Measurements from ENCODE around the gene WDR7. TPM values are rescaled to one million over a fixed set of nuclear protein-coding genes. Genes with fewer than 3 reads are reported as not detected.

Gene WDR7
- total RNA-seq, 2 experiments from 2014 or later = 21.5 to 23.1 TPM

GRCh38 chr18:56853961-56854360 lies 202.8 kb downstream of the WDR7 start:
- Mint-ChIP-seq H3K27ac (no peak overlapping the region), H3K36me3 (ENCODE audit: low read depth) (peaks cover 5% of the 10 kb centered on the region), H3K9me3 (ENCODE audit: low read depth) (peaks cover 3% of the 10 kb centered on the region), H3K4me3 (no peak overlapping the region), H3K4me1 (no peaks in the 10 kb centered on the region), H3K27me3 (no peaks in the 10 kb centered on the region)
- POLR2A ChIA-PET = no interaction called here
- CTCF ChIA-PET = no interaction called here
- ATAC-seq (no peak), DNase-seq (no peak)
- intact Hi-C loops (cut with DNase I, micrococcal nuclease) = no loop called here

GRCh38 chr18:56861244-56861643 lies 210.1 kb downstream of the WDR7 start:
- ChIA-PET POLR2A (no interaction called here), CTCF (interaction anchor here (1.4 to 2.3 kb wide), 2 partner anchors 10 to 11 kb away, joined by 3 to 6 read pairs; no protein-coding TSS in a partner anchor)
- Mint-ChIP-seq H3K36me3 (ENCODE audit: low read depth) (no peaks in the 10 kb centered on the region), H3K27ac (no peak overlapping the region), H3K27me3 (no peaks in the 10 kb centered on the region), H3K4me3 (no peak overlapping the region), H3K4me1 (no peaks in the 10 kb centered on the region), H3K9me3 (ENCODE audit: low read depth) (no peaks in the 10 kb centered on the region)
- DNase-seq = no peak
- no peak for ATAC-seq
- intact Hi-C loops (cut with DNase I, micrococcal nuclease) = loop anchor here in 1 of 2 experiments (10.0 kb wide), 1 partner anchor 584 kb away; no protein-coding TSS in a partner anchor

GRCh38 chr18:56869189-56869777 lies 218.1 kb downstream of the WDR7 start:
- no peaks in the 10 kb centered on the region for H3K27me3 Mint-ChIP-seq
- ATAC-seq (no peak), DNase-seq (peak; percentile 11)
- intact Hi-C loops (cut with DNase I, micrococcal nuclease) = loop anchor here (2.0 to 10.0 kb wide), 3 partner anchors 570 to 693 kb away; no protein-coding TSS in a partner anchor
- CTCF ChIA-PET = interaction anchor here (1.0 to 1.8 kb wide), 14 partner anchors 9 to 576 kb away, joined by 3 to 5 read pairs (median 4); no protein-coding TSS in a partner anchor
- H3K4me3 Mint-ChIP-seq = no peak overlapping the region
- peaks cover 15% of the 10 kb centered on the region for H3K4me1 Mint-ChIP-seq
- H3K27ac Mint-ChIP-seq = no peak overlapping the region
- no peaks in the 10 kb centered on the region for H3K36me3 Mint-ChIP-seq (ENCODE audit: low read depth)
- H3K9me3 Mint-ChIP-seq (ENCODE audit: low read depth) = no peaks in the 10 kb centered on the region
- POLR2A ChIA-PET = no interaction called here

GRCh38 chr18:56870982-56871381 lies 219.8 kb downstream of the WDR7 start:
- DNase-seq (no peak), ATAC-seq (no peak)
- ChIA-PET CTCF (interaction anchor here (1.8 kb wide), 1 partner anchor 9 kb away, joined by 6 read pairs; no protein-coding TSS in a partner anchor), POLR2A (no interaction called here)
- Mint-ChIP-seq H3K4me1 (peaks cover 15% of the 10 kb centered on the region), H3K27me3 (no peaks in the 10 kb centered on the region), H3K9me3 (ENCODE audit: low read depth) (no peaks in the 10 kb centered on the region), H3K36me3 (ENCODE audit: low read depth) (no peaks in the 10 kb centered on the region), H3K4me3 (no peak overlapping the region), H3K27ac (no peak overlapping the region)
- intact Hi-C loops (cut with DNase I, micrococcal nuclease) = no loop called here

- H3K4me3 Mint-ChIP-seq = no peak overlapping the region
- H3K36me3 Mint-ChIP-seq (ENCODE audit: low read depth) = no peaks in the 10 kb centered on the region
- CTCF ChIA-PET = interaction anchor here (0.5 to 1.8 kb wide), 2 partner anchors 10 to 232 kb away, joined by 3 to 6 read pairs; no protein-coding TSS in a partner anchor
- intact Hi-C loops (cut with DNase I, micrococcal nuclease) = no loop called here
- ATAC-seq (no peak), DNase-seq (no peak)
- POLR2A ChIA-PET = no interaction called here
- no peak overlapping the region for H3K27ac Mint-ChIP-seq
- peaks cover 15% of the 10 kb centered on the region for H3K4me1 Mint-ChIP-seq
- no peaks in the 10 kb centered on the region for H3K9me3 Mint-ChIP-seq (ENCODE audit: low read depth)
- no peaks in the 10 kb centered on the region for H3K27me3 Mint-ChIP-seq
These were observed 221.0 kb downstream of the WDR7 start for GRCh38 chr18:56872140-56872539.

GRCh38 chr18:56873441-56874140 lies 222.4 kb downstream of the WDR7 start:
- H3K27me3 Mint-ChIP-seq = no peaks in the 10 kb centered on the region
- peaks cover 15% of the 10 kb centered on the region for H3K4me1 Mint-ChIP-seq
- H3K4me3 Mint-ChIP-seq = no peak overlapping the region
- no peaks in the 10 kb centered on the region for H3K9me3 Mint-ChIP-seq (ENCODE audit: low read depth)
- CTCF ChIA-PET = no interaction called here
- peak; percentile 13 for DNase-seq
- no peak overlapping the region for H3K27ac Mint-ChIP-seq
- H3K36me3 Mint-ChIP-seq (ENCODE audit: low read depth) = no peaks in the 10 kb centered on the region
- POLR2A ChIA-PET = interaction anchor here (0.5 kb wide), 1 partner anchor 1046 kb away, joined by 3 read pairs; no protein-coding TSS in a partner anchor
- intact Hi-C loops (cut with DNase I, micrococcal nuclease) = no loop called here
- peak; percentile 33 for ATAC-seq

- H3K9me3 Mint-ChIP-seq (ENCODE audit: low read depth) = no peaks in the 10 kb centered on the region
- peaks cover 12% of the 10 kb centered on the region for H3K36me3 Mint-ChIP-seq (ENCODE audit: low read depth)
- H3K27me3 Mint-ChIP-seq = no peaks in the 10 kb centered on the region
- ChIA-PET POLR2A (no interaction called here), CTCF (interaction anchor here (1.5 to 2.3 kb wide), 2 partner anchors 9 to 25 kb away, joined by 5 to 7 read pairs; no protein-coding TSS in a partner anchor)
- intact Hi-C loops (cut with DNase I, micrococcal nuclease) = no loop called here
- no peak overlapping the region for H3K4me3 Mint-ChIP-seq
- peaks cover 5% of the 10 kb centered on the region for H3K4me1 Mint-ChIP-seq
- no peak for ATAC-seq
- H3K27ac Mint-ChIP-seq = no peak overlapping the region
- DNase-seq = no peak
These were observed 227.6 kb downstream of the WDR7 start for GRCh38 chr18:56878711-56879110.

- POLR2A ChIA-PET = no interaction called here
- Mint-ChIP-seq H3K27ac (no peak overlapping the region), H3K9me3 (ENCODE audit: low read depth) (peaks cover 6% of the 10 kb centered on the region), H3K27me3 (no peaks in the 10 kb centered on the region), H3K4me3 (no peak overlapping the region), H3K36me3 (ENCODE audit: low read depth) (peaks cover 26% of the 10 kb centered on the region), H3K4me1 (peaks cover 2% of the 10 kb centered on the region)
- no peak for DNase-seq
- CTCF ChIA-PET = no interaction called here
- no peak for ATAC-seq
- intact Hi-C loops (cut with DNase I, micrococcal nuclease) = no loop called here
These were observed 233.4 kb downstream of the WDR7 start for GRCh38 chr18:56884511-56884910.

GRCh38 chr18:56888978-56889377 lies 237.8 kb downstream of the WDR7 start:
- H3K9me3 Mint-ChIP-seq (ENCODE audit: low read depth) = peaks cover 6% of the 10 kb centered on the region
- H3K27me3 Mint-ChIP-seq = no peaks in the 10 kb centered on the region
- H3K4me3 Mint-ChIP-seq = no peak overlapping the region
- H3K4me1 Mint-ChIP-seq = no peaks in the 10 kb centered on the region
- DNase-seq = no peak
- H3K36me3 Mint-ChIP-seq (ENCODE audit: low read depth) = peaks cover 13% of the 10 kb centered on the region
- no peak overlapping the region for H3K27ac Mint-ChIP-seq
- ATAC-seq = no peak
- intact Hi-C loops (cut with DNase I, micrococcal nuclease) = no loop called here
- POLR2A ChIA-PET = no interaction called here
- CTCF ChIA-PET = interaction anchor here (0.6 to 1.0 kb wide), 2 partner anchors 9 to 15 kb away, joined by 4 read pairs; no protein-coding TSS in a partner anchor

GRCh38 chr18:56889621-56890020 lies 238.5 kb downstream of the WDR7 start:
- Mint-ChIP-seq H3K36me3 (ENCODE audit: low read depth) (peaks cover 8% of the 10 kb centered on the region), H3K4me3 (no peak overlapping the region), H3K4me1 (no peaks in the 10 kb centered on the region), H3K27me3 (no peaks in the 10 kb centered on the region), H3K27ac (no peak overlapping the region), H3K9me3 (ENCODE audit: low read depth) (peaks cover 2% of the 10 kb centered on the region)
- intact Hi-C loops (cut with DNase I, micrococcal nuclease) = no loop called here
- POLR2A ChIA-PET = no interaction called here
- ATAC-seq = no peak
- DNase-seq = no peak
- CTCF ChIA-PET = interaction anchor here (1.0 kb wide), 1 partner anchor 9 kb away, joined by 4 read pairs; no protein-coding TSS in a partner anchor

GRCh38 chr18:56890632-56891031 lies 239.5 kb downstream of the WDR7 start:
- intact Hi-C loops (cut with DNase I, micrococcal nuclease) = no loop called here
- Mint-ChIP-seq H3K4me3 (no peak overlapping the region), H3K27ac (no peak overlapping the region), H3K36me3 (ENCODE audit: low read depth) (peaks cover 2% of the 10 kb centered on the region), H3K27me3 (no peaks in the 10 kb centered on the region), H3K4me1 (no peaks in the 10 kb centered on the region), H3K9me3 (ENCODE audit: low read depth) (peaks cover 2% of the 10 kb centered on the region)
- POLR2A ChIA-PET = no interaction called here
- DNase-seq = no peak
- no peak for ATAC-seq
- CTCF ChIA-PET = interaction anchor here (0.8 to 1.0 kb wide), 2 partner anchors 9 to 22 kb away, joined by 3 to 4 read pairs; no protein-coding TSS in a partner anchor

- Mint-ChIP-seq H3K9me3 (ENCODE audit: low read depth) (no peaks in the 10 kb centered on the region), H3K36me3 (ENCODE audit: low read depth) (no peaks in the 10 kb centered on the region), H3K27me3 (no peaks in the 10 kb centered on the region), H3K4me1 (no peaks in the 10 kb centered on the region), H3K27ac (no peak overlapping the region), H3K4me3 (no peak overlapping the region)
- ChIA-PET CTCF (interaction anchor here (0.8 to 1.0 kb wide), 2 partner anchors 10 to 22 kb away, joined by 3 to 4 read pairs; no protein-coding TSS in a partner anchor), POLR2A (no interaction called here)
- intact Hi-C loops (cut with DNase I, micrococcal nuclease) = no loop called here
- ATAC-seq = no peak
- DNase-seq = no peak
These were observed 240.0 kb downstream of the WDR7 start for GRCh38 chr18:56891116-56891515.
